SU-DHL-6 (cell line): ENCODE results near the gene JPH3.

Experiments used
- CTCF ChIP-seq: fragments of 200-600 bp; sonication (generic); IDR thresholded peaks from one replicate; pipeline ENCODE4 v1.5.1; 2017; ENCODE audit warnings: antibody characterized with exemption, mild to moderate bottlenecking, low read length, moderate library complexity; ENCODE audit not compliant: insufficient read depth, poor library complexity, severe bottlenecking
- EZH2phosphoT487 ChIP-seq: fragments of 200-600 bp; sonication (generic), shearing (Covaris generic); conservative IDR thresholded peaks from 2 replicates; pipeline ENCODE4 v1.6.1; 2018; ENCODE audit warnings: mild to moderate bottlenecking, antibody characterized with exemption, low read length, moderate library complexity, mixed read lengths

- TF ChIP-seq CTCF, result no peak
- no peak for TF ChIP-seq EZH2phosphoT487
Measured at GRCh38 chr16:87723226-87723623, 120.9 kb downstream of the JPH3 start.
